GM21423 (cell line): ENCODE measurements around the gene LAT.
A peak's percentile ranks its signal among the peaks of the same experiment; 100 is the strongest.
"Not testable (repeated sequence)": the region's sequence is repeated elsewhere in the genome, so short reads cannot be mapped to it uniquely, and the experiment has no call there.

Experiments
- ATAC-seq: cut with Tn5 transposase; IDR thresholded peaks from one replicate; pipeline ENCODE4 v1.9.1; 2021; ENCODE audit warnings: mild to moderate bottlenecking, moderate library complexity; ENCODE audit not compliant: unreplicated experiment

LAT gene, protein sequence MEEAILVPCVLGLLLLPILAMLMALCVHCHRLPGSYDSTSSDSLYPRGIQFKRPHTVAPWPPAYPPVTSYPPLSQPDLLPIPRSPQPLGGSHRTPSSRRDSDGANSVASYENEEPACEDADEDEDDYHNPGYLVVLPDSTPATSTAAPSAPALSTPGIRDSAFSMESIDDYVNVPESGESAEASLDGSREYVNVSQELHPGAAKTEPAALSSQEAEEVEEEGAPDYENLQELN

DNA sequence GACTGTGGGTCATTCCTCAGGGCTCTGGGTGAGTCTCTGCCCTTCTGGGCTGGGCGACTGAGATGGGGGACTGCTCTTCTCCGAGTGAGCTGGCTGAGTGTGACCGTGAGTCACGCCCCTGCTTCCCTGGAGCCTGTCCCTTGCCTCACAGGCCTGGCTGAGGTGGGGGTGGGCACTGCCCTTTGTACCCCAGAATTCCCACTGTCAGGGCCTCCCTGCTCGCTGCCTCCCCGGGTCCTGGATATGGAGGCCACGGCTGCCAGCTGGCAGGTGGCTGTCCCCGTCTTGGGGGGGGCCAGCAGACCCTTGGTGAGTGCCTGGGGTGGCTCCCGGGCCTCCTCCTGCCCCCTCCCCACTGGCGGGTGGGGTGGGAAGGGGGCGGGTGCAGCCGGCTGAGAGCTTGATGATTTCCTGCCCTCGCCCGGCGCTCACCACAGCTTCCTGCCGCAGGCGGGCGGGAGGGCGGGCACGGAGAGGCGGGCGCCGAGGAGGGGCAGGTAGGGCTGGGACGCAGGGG is at the start of gene LAT:
TSS of gene LAT (plus strand) at position 434 of the 517 bp plus-strand sequence. CDS start 366 bp downstream, outside the sequence.
- peak; percentile 57 for ATAC-seq

DNA sequence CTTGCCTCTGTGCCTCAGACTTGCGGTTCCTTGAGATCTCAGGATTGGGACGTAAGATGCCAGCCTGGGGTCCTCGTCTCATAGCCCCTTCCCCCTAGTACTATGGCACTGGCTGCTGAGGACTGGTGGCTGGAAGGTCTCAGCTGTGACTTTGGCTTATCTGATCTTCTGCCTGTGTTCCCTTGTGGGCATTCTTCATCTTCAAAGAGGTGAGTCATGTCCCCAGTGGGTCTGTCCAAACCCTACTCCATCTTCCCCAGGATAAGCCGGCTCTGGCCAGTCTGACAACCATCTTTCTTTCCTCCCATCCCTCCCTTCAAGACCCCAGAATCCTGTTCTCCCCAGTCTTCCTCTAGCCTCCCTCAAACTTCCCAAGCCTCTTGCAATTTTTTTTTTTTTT is 49.5 kb upstream of the LAT start:
- no peak for ATAC-seq

DNA sequence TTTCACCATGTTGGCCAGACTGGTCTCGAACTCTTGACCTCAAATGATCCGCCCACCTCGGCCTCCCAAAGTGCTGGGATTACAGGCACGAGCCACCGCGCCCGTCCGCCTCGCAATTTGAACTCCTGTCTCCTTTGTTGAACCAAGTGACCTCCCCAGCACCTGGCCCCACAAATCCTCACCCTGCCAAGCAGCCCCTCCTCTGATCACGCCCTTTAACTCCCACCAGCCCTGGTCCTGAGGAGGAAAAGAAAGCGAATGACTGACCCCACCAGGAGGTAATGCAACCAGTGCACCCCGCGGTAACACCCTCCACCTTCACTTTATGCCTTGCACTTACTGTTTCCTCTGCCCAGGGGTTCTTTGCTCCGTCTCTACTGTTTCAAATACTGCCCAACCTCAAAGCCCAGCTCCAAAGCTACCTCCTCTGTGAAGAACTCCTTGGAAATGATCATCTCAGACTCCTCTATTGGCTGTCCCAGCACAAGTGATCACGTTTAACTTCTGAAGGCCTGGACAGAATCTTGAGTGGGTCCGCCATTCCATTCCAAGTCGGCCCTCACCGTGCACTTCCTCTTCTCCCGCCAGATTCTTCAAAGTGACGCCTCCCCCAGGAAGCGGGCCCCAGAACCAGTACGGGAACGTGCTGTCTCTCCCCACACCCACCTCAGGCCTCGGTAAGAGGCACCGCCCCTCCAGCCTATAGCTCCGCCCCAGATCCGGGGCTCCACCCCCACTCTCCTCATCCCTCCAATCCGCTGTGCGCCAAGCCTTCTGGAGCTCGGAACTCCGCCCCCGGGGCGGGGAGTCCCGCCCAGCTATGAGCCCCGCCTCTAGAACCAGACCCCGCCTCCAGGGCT is 48.7 kb upstream of the LAT start:
- peak; percentile 56 for ATAC-seq

DNA sequence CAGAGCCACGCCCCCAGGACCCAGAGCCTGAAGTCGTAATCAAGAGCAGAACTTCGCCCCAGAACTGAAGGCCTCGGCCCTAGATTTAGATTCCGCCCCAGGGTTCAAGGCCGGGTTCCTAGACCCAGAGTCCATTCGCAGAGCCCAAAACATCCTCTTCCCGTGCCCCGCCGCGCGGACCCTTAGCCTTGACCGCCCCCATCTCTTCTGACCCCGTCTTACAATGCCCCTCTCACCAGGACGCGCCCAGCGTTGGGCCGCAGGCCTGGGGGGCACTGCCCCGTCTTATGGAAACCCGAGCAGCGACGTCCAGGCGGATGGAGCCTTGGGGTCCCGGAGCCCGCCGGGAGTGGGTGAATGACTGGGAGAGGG is 48.1 kb upstream of the LAT start:
- no peak for ATAC-seq

DNA sequence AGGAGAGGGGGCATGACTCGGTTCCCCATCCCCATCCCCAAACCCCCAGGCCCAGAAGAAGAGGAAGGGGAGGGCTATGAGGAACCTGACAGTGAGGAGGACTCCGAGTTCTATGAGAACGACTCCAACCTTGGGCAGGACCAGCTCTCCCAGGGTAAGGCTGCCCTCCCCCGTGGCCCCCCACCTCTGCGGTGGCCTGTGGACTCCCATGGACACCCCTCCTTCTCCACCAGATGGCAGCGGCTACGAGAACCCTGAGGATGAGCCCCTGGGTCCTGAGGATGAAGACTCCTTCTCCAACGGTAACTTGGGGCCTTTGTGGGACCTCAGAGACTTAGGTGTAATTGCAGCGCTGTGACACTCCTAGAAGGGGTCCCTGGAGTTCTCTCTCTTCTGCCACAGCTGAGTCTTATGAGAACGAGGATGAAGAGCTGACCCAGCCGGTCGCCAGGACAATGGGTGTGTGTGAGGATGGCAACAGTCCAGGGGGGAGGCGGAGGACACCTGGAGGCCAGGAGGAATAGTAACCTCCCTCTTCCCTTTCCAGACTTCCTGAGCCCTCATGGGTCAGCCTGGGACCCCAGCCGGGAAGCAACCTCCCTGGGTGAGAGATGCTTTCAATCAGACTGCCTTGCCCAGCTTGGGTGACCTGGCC is 47.5 kb upstream of the LAT start:
- ATAC-seq: no peak

DNA sequence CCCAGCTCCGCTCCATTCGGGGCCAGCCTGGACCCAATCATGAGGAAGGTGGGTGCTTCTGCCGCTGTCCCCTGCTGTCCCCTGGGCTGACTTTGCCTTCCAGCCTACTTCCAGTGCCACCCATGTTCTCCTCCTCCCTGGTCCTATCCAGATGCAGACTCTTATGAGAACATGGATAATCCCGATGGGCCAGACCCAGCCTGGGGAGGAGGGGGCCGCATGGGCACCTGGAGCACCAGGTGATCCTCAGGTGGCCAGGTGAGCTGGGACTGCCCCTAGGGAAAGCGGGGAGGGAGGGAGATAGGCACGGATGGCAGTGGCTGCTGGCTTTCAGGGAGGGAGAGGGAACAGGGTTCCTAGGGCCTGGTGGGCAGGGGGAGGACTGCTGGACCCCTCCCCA is 46.1 kb upstream of the LAT start:
- no peak for ATAC-seq

DNA sequence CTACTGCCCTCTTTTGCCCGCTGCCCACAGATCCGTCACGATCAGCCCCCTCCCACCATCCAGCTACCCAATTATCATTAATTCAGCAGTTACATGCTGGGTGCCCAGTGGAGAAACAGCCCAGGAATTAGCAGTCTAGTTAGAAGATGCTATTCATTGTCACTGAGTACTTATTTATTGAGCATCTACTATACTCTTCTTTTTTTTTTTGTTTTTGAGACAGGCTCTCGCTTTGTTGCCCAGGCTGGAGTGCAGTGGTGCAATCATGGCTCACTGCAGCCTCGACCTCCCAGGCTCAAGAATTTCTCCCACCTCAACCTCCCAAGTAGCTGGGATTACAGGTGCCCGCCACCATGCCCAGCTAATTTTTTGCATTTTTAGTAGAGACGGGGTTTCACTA is 45.0 kb upstream of the LAT start:
- not testable (repeated sequence) for ATAC-seq

DNA sequence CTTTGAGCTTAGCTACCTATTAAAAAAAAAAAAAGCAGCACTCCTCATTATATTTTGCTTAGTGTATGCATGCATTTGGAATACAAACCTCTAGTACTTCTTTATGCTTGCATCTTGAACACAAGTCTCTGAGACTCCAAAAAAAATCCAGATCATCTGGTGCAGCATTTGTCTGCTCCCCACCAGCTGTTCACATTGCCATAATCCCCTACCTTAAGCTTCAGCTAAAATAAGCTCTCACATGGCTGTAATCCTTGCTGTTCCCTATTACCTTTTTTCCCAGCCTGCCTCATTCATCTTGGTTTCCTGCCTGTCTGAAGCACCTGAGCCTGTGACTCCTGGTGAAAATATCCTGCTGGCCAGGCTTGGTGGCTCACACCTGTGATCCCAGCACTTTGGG is 41.6 kb upstream of the LAT start:
- ATAC-seq: no peak

DNA sequence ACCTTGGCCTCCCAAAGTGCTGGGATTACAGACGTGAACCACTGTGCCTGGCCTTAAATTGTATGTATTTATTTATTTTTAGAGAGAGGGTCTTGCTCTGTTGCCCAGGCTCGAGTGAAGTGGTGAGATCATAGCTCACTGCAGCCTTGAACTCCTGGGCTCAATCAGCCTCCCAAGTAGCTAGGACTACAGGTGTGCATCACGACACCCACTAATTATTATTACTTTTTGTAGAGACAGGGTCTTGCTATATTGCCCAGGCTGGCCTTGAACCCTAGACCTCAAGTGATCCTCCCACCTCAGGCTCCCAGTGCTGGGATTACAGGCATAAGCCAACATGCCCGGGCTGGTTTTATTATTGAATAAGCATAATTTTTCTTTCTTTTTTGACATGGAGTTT is 38.2 kb upstream of the LAT start:
- ATAC-seq: no peak

DNA sequence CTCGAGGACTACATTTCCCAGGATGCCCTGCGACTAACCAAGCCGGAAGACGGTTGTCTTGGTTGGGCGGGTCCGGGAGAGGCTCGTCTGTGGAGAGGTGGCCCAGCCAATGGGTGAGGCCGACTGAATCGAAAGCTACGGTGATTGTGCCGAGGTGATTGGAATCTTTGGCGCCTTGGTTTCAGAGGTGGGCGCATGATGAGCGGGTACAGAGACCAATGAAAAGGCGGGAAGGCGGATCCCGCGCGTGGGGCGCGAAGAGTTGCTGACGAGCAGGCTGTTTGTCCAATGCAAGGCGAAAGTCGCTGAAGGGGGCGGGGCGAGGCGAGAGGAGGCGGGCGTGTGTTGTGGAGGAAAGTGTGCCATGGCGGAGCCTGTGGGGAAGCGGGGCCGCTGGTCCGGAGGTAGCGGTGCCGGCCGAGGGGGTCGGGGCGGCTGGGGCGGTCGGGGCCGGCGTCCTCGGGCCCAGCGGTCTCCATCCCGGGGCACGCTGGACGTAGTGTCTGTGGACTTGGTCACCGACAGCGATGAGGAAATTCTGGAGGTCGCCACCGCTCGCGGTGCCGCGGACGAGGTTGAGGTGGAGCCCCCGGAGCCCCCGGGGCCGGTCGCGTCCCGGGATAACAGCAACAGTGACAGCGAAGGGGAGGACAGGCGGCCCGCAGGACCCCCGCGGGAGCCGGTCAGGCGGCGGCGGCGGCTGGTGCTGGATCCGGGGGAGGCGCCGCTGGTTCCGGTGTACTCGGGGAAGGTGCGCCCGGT is 34.0 kb upstream of the LAT start, which contains the start of gene NFATC2IP:
TSS of gene NFATC2IP (plus strand) at position 290 of the 762 bp plus-strand sequence. CDS start at position 365, 75 bp downstream.
- peak; percentile 91 for ATAC-seq

DNA sequence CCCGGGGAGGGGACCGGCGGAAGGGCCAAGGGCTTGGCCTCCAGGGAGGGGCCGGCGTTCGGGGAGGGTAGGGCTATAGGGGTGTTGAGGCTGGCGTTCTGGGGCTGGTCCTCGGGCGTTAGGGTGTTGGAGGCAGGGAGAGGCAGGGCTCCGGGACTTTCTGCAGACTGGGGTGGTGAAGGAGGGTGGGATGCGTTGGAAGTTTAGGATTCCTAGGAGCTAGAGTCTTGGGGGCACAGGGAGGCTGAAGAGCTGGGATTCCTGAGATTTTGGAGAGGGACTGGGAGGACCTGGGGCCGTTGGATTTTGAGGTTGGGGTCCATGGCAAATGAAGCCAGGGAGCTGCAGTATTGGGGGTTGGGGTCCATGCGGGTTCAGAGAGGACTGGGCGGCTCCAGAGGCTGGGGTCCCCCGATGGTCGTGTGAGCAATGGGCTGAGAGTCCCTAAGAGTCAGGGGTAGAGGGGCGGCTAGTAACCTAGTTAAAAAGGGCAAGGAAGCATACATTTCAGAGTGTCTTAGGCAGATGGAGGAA is 33.4 kb upstream of the LAT start:
- ATAC-seq: no peak

DNA sequence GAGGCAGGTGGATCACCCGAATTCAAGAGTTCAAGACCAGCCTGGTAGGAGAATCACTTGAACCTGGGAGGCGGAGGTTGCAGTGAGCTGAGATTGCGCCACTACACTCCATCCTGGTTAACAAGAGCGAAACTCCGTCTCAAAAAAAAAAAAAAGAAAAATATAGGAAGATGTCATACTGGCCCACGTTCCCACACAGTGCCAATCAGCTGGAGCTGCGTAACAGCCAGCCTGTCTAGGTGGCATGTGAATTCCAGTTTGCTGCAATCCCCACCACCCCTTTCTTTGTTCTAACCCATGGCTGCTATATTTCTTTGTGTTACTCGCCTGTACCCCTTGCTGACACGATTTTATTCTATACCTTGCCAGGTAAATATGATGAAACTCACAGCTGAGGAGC is 26.6 kb upstream of the LAT start:
- ATAC-seq: no peak

DNA sequence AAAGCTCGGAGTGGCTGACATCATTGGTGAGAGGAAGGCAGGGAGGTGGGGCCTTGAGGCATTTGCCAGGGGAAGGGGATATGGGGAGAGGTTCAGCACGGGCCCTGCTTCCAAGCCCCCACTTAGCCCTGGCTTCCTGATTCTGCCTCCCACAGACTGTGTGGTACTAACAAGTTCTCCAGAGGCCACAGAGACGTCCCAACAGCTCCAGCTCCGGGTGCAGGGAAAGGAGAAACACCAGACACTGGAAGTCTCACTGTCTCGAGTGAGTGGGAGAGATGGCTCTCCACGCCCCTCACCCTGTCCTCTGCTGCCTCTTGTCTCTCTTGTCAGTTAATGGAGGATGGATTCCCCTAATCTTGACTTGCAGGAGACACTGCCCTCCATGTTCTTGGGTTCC is 26.0 kb upstream of the LAT start:
- no peak for ATAC-seq

DNA sequence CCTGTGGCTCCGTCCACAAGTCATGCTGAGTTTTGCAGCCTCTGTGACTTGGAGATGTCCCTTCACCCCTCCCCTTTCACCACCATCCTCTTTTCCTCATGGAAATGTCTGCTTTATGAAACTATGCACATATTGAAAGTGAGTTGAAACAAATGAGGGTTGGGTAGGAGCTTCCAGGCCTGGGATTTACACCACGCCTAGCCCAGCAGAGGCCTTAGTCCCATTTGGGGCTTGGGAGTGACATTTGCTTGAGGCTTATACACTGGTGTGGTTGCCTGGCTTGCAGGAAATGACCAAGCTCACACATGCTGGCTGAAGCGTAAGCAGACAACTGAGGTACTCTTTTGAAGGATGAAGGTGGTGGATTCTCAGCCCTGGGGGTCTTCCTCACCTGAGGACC is 20.8 kb upstream of the LAT start:
- no peak for ATAC-seq

DNA sequence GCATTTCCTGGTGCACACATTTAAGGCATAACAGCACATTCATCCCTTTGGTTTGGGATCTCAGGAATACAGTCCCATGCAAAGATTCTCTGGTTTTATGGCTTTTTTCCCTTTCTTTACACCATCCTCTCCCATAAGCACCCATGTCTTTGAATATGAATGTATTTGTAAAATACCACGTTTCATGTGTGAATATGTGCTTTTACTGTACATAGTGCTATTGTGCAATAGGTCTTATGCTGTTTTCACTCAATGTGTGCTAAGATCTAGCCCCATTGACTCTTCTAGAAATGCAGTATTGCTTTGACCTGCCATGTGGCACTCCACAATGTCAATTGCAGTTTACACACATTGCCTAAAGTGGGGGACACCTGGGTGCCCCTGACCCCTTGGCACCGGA is 20.4 kb upstream of the LAT start:
- ATAC-seq: no peak

DNA sequence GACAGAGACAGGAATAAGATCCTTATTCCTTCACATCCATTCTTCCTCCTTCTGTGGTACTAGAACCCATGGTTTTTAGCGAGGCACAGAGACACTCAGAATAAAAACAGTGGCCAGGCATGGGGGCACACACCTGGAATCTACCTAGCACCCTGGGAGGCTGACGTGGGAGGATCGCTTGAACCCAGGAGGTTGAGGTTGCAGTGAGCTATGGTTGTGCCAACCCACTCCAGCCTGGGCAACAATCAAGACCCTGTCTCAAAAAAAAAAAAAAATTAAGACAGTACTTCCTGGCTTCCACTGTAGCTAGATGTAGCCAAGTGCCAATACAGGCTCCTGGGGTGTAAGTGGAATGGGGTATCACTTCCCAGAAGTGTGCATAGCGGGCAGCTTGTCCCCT is 17.7 kb upstream of the LAT start:
- ATAC-seq: no peak

DNA sequence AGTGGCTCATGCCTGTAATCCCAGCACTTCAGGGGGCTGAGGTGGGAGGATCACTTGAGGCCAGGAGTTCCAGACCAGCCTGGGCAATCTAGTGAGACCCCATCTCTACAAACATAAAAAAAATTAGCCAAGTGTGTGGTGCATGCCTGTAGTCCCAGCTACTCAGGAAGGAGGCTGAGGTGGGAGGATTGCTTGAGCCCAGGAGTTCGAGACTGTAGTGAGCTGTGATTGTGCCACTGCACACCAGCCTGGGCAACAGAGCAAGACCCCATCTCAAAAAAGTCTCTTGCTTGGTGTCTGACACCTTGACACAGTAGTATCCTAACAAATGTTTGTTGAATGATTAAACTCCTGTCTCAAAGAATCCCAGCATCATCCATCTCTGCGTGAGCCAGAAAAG is 15.2 kb upstream of the LAT start:
- ATAC-seq: not testable (repeated sequence)

DNA sequence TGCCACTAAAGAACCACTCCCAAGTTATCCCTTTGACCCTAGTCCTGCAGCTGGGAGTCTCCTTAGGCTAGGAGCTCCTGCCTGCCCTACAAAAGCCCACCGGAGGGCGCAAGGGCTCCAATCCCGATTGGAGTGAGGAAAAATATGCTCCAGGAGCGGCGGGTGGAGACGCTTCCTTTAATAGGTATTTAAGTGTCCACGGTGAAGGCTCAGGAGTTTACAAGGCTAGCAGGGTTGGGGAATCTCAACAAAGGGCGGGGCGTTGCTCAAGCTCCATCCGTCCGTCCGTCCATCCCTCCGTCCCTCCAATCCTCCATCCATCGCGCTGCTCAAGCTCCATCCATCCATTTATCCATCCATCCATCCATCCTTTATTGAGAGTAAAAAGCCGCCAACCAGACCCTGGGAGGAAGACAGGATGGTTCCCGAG is 10.8 kb upstream of the LAT start:
- peak; percentile 12 for ATAC-seq

DNA sequence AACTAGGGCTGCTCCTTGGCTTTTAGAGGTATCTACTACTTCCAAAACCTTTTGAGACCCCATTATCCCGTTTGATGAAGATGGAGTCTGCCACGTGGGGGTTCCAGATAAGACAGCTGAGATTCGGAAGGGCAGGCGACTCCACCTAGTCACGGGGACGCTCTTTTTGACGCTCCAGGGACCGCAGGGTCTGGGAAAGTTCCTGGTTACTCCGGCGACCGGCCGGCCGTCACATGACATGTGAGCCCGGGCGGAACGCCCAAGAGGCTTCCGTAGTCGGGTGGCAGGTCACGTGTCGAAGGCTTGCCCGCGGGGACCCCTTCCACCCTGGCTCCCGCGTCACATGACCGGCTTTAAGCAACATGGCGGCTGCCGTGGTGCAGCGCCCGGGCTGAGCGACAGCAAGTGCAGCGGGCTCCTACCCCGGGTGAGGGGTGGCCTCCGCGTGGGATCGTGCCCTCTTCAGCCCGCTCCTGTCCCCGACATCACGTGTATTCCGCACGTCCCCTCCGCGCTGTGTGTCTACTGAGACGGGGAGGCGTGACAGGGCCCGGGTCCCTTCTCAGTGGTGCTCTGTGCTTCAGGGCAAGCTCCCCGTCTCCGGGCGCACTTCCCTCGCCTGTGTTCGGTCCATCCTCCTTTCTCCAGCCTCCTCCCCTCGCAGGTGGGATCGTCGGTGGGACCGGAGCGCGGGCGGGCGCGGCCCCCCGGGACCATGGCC is 10.3 kb upstream of the LAT start, which contains the start of gene SPNS1:
TSS of gene SPNS1 (plus strand) at position 342 of the 721 bp plus-strand sequence. CDS start at position 716, 374 bp downstream.
- peak; percentile 86 for ATAC-seq

DNA sequence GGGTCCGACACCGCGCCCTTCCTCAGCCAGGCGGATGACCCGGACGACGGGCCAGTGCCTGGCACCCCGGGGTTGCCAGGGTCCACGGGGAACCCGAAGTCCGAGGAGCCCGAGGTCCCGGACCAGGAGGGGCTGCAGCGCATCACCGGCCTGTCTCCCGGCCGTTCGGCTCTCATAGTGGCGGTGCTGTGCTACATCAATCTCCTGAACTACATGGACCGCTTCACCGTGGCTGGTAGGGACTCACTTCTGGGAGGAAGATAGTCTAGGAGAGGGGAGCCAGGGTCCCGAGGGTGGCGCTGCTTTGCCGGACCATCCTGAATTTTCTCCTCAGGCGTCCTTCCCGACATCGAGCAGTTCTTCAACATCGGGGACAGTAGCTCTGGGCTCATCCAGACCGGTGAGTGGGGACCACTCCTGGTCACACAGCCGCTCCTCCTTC is 9.7 kb upstream of the LAT start:
- peak; percentile 18 for ATAC-seq
